Measurements from ENCODE around the gene KAZN.

DNA sequence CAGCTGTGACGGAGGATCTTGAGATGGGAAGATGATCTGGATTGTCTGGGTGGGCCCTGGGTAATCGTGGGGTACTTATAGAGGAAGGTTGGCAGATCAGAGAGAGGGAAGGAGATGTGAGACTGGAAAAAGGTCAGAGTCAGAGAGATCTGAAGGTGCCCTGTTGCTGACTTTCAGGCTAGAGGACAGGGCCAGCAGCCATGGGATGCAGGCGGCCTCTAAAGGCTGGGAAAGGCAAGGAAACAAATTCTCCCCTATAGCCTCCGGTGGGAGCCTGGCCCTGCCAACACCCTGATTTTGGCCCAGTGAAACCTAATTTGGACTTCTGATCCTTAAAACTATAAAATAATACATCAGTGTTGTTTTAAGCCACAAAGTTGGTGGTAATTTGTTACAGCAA, 401.5 kb downstream of the KAZN start:
- TF ChIP-seq, protein P1, sequence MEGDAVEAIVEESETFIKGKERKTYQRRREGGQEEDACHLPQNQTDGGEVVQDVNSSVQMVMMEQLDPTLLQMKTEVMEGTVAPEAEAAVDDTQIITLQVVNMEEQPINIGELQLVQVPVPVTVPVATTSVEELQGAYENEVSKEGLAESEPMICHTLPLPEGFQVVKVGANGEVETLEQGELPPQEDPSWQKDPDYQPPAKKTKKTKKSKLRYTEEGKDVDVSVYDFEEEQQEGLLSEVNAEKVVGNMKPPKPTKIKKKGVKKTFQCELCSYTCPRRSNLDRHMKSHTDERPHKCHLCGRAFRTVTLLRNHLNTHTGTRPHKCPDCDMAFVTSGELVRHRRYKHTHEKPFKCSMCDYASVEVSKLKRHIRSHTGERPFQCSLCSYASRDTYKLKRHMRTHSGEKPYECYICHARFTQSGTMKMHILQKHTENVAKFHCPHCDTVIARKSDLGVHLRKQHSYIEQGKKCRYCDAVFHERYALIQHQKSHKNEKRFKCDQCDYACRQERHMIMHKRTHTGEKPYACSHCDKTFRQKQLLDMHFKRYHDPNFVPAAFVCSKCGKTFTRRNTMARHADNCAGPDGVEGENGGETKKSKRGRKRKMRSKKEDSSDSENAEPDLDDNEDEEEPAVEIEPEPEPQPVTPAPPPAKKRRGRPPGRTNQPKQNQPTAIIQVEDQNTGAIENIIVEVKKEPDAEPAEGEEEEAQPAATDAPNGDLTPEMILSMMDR (IDR thresholded peaks at IDR 0.05) = no peak
- TF ChIP-seq POLR2A (IDR thresholded peaks at IDR 0.05) = no peak
- no peak for TF ChIP-seq POLR2AphosphoS5 (IDR thresholded peaks at IDR 0.05)
